GM10266 (cell line): ENCODE data around the gene PTPRD.

ENCODE experiments used
- DNase-seq: peaks from one replicate; pipeline ENCODE4 v3.0.0; 2012; ENCODE audit errors: extremely low spot score
- TF ChIP-seq, protein P1 (sequence below): IDR thresholded peaks from 2 replicates; pipeline ENCODE4 v1.5.1; 2012; ENCODE audit warnings: mild to moderate bottlenecking, low read depth; ENCODE audit not compliant: control insufficient read depth, insufficient read depth; ENCODE audit errors: missing control alignments

The PTPRD gene

DNA sequence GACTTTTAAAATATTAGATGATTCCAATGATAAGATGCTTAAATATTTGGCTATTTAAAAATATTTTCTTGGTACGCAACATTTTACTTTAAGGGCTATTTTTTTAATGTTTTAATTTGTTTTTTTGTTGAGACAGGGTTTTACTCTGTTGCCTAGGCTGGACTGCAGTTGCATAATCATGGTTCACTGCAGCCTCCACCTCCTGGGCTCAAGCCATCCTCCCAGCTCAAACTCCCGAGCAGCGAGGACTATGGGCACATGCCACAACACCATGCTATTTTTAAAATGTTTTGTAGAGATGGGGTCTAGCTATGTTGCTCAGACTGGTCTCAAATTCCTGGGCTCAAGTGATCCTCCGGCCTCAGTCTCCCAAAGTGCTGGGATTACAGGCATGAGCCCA lies 1963.0 kb downstream of the PTPRD start:
- no peak for DNase-seq
- TF ChIP-seq, protein P1, sequence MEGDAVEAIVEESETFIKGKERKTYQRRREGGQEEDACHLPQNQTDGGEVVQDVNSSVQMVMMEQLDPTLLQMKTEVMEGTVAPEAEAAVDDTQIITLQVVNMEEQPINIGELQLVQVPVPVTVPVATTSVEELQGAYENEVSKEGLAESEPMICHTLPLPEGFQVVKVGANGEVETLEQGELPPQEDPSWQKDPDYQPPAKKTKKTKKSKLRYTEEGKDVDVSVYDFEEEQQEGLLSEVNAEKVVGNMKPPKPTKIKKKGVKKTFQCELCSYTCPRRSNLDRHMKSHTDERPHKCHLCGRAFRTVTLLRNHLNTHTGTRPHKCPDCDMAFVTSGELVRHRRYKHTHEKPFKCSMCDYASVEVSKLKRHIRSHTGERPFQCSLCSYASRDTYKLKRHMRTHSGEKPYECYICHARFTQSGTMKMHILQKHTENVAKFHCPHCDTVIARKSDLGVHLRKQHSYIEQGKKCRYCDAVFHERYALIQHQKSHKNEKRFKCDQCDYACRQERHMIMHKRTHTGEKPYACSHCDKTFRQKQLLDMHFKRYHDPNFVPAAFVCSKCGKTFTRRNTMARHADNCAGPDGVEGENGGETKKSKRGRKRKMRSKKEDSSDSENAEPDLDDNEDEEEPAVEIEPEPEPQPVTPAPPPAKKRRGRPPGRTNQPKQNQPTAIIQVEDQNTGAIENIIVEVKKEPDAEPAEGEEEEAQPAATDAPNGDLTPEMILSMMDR: no peak

DNA sequence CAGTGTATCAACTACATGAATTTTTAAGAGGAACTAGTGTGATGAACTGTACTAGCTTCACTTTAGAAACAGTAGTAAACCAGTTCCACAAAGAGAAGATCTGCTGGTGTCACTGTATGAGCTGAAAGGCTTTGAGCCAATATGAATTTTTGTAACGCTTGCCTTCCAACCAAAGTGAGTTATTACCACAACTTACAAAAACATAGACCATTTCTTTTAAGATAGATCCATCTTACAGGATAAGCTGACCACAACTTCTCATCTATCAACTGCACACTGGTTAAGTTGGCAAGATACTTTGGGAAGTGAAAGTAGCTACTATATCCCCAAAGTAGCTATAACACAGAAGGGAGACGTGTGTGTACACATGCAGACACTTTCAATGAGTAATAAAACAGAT lies 1963.6 kb downstream of the PTPRD start:
- TF ChIP-seq, protein P1: no peak
- no peak for DNase-seq

DNA sequence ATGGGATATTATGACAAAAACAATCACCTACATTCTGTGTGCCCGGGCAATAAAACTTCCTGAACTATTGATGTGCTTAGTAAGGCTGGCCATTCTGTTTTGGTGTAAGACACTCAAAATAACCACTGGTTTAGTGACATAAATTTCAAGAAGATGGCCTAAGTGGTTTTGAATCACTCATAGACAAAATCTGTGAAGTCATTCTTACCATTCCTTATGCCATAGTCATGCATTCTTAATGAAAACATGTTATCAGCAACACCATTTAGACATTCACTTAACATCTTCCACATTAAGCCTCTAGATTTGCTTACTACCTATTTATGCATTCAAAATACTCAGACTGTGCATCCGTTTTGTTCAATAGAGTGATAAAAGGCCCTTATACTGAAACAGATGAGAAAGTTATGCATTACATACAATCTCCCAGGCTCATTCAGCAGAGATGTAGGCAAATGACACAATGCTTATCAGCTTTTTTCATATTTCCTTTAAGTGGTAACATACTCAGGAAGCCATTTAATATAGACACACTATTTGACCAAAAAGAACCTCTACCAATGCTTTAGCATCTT lies 1964.4 kb downstream of the PTPRD start:
- TF ChIP-seq, protein P1: no peak
- no peak for DNase-seq

DNA sequence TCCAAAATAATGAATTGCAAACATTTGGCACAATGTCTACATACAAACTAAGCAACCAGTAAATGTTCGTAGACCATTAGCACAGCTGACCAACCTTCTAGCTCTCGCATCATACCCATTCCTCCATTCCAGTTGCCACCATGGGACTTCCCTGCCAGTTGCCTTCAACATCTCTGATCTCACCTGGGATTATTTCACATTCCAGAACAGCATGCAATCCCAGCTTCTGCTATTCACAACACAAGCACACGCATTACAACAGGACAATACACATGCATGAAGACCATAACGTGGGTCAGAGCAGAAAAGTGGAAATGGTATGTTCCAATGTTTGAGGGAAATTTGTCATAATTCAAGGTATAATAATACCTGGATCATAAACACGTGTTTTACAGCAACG lies 1965.0 kb downstream of the PTPRD start:
- no peak for DNase-seq

DNA sequence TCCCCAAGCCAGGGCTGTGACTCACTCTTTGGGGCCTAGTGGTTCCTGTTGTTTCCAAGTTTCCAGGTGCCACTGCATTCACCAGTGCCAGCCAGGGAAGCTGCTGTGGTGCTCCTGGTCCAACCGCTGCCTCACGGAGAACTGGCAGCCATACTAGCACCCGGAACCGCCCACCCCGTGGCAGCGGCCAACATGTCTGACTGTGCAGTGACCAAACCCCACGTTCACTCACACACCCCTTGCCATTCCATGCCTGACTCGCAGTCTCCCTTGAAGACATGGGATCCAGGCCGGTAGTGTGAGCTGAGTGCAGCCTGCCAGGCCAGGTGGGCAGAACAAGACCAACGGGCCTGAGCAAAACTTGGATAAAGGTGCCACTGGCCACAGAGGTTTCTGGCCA lies 1968.2 kb downstream of the PTPRD start:
- DNase-seq: no peak
- TF ChIP-seq, protein P1: no peak

More for the DNA sequence above, 1965.0 kb downstream of the PTPRD start:
- TF ChIP-seq, protein P1: no peak

DNA sequence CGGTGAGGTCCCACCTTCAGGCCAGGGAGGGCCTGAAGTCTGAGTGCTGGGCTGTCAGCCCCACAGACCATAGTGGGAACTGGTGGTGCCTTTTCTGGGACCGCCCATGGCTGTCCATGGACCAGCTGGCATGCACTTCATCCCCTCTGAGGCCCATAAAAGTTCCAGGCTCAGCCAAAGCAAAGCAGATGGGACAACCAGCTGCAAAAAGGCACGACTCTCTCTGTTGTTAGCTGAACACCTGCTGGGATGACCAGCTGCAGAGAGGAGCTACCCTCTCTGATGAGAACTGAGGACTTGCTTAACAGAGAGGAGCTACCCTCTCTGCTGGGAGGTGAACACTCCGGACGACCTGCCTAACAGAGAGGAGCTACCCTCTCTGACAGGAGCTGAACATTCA lies 1968.9 kb downstream of the PTPRD start:
- TF ChIP-seq, protein P1: no peak
- no peak for DNase-seq

DNA sequence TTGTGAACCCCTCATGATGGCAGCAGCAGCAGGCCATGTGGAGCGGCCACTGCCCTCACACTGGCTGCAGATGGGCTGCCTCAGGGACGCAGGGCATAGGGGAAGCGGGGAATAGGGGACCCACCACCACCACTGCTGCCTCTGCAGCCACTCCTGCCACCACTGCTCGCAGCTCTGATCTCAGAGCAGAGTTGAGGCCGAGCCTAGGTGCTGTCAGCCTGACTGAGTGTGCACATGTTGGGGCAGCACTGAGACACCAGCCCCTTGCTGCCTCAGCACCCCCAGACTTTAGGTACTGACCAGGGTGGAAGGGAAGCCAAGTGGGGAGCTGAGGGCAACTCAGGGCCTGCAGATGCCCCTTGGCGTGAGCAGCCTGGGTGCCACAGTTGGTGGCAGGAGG lies 1969.3 kb downstream of the PTPRD start:
- TF ChIP-seq, protein P1: no peak
- no peak for DNase-seq
